ENCODE data around the gene GALNTL6. TPM values are rescaled to one million over a fixed set of nuclear protein-coding genes. Genes with fewer than 3 reads are reported as not detected.

GALNTL6 gene
- total RNA-seq, 1 donor from 2014 or later, result 0.13 TPM

- Histone ChIP-seq H3K27me3 (ENCODE audit: control insufficient read depth, insufficient read depth, low read length) (no peaks in the 10 kb centered on the region), H3K4me3 (ENCODE audit: low read depth, low read length) (no peak overlapping the region), H3K36me3 (ENCODE audit: control insufficient read depth, insufficient read depth, low read length) (no peaks in the 10 kb centered on the region)
- no peak for TF ChIP-seq CTCF (IDR thresholded peaks at IDR 0.05; ENCODE audit: insufficient read depth, low read length, poor library complexity, severe bottlenecking)
- DNase-seq (ENCODE audit: low read depth), result no peak
Measured at GRCh38 chr4:172649143-172649542, 835.9 kb downstream of the GALNTL6 start.

- no peak for DNase-seq (ENCODE audit: low read depth)
- no peaks in the 10 kb centered on the region for H3K27me3 ChIP-seq (ENCODE audit: control insufficient read depth, insufficient read depth, low read length)
- no peak overlapping the region for H3K4me3 ChIP-seq (ENCODE audit: low read depth, low read length)
- no peaks in the 10 kb centered on the region for H3K36me3 ChIP-seq (ENCODE audit: control insufficient read depth, insufficient read depth, low read length)
- TF ChIP-seq CTCF (IDR thresholded peaks at IDR 0.05; ENCODE audit: insufficient read depth, low read length, poor library complexity, severe bottlenecking), result no peak
Measured at GRCh38 chr4:172650758-172651530, 837.7 kb downstream of the GALNTL6 start.

- Histone ChIP-seq H3K27me3 (ENCODE audit: control insufficient read depth, insufficient read depth, low read length) (no peaks in the 10 kb centered on the region), H3K4me3 (ENCODE audit: low read depth, low read length) (no peak overlapping the region), H3K36me3 (ENCODE audit: control insufficient read depth, insufficient read depth, low read length) (no peaks in the 10 kb centered on the region)
- no peak for TF ChIP-seq CTCF (IDR thresholded peaks at IDR 0.05; ENCODE audit: insufficient read depth, low read length, poor library complexity, severe bottlenecking)
- no peak for DNase-seq (ENCODE audit: low read depth)
Measured at GRCh38 chr4:172651961-172652360, 838.8 kb downstream of the GALNTL6 start.

- no peaks in the 10 kb centered on the region for H3K36me3 ChIP-seq (ENCODE audit: control insufficient read depth, insufficient read depth, low read length)
- no peaks in the 10 kb centered on the region for H3K27me3 ChIP-seq (ENCODE audit: control insufficient read depth, insufficient read depth, low read length)
- no peak for DNase-seq (ENCODE audit: low read depth)
- no peak for TF ChIP-seq CTCF (IDR thresholded peaks at IDR 0.05; ENCODE audit: insufficient read depth, low read length, poor library complexity, severe bottlenecking)
- H3K4me3 ChIP-seq (ENCODE audit: low read depth, low read length), result no peak overlapping the region
Measured at GRCh38 chr4:172652369-172652768, 839.2 kb downstream of the GALNTL6 start.

GRCh38 chr4:172653676-172654075 lies 840.5 kb downstream of the GALNTL6 start:
- no peak for DNase-seq (ENCODE audit: low read depth)
- TF ChIP-seq CTCF (IDR thresholded peaks at IDR 0.05; ENCODE audit: insufficient read depth, low read length, poor library complexity, severe bottlenecking), result no peak
- Histone ChIP-seq H3K27me3 (ENCODE audit: control insufficient read depth, insufficient read depth, low read length) (no peaks in the 10 kb centered on the region), H3K36me3 (ENCODE audit: control insufficient read depth, insufficient read depth, low read length) (no peaks in the 10 kb centered on the region), H3K4me3 (ENCODE audit: low read depth, low read length) (no peak overlapping the region)

- Histone ChIP-seq H3K27me3 (ENCODE audit: control insufficient read depth, insufficient read depth, low read length) (no peaks in the 10 kb centered on the region), H3K36me3 (ENCODE audit: control insufficient read depth, insufficient read depth, low read length) (no peaks in the 10 kb centered on the region), H3K4me3 (ENCODE audit: low read depth, low read length) (no peak overlapping the region)
- TF ChIP-seq CTCF (IDR thresholded peaks at IDR 0.05; ENCODE audit: insufficient read depth, low read length, poor library complexity, severe bottlenecking), result no peak
- peak; percentile 16 for DNase-seq (ENCODE audit: low read depth)
Measured at GRCh38 chr4:172654457-172654856, 841.3 kb downstream of the GALNTL6 start.

Measured in kidney epithelial cell (primary cell).